ENCODE data around the gene ACOX1.
A peak's percentile ranks its signal among the peaks of the same experiment; 100 is the strongest.

The ACOX1 gene

DNA sequence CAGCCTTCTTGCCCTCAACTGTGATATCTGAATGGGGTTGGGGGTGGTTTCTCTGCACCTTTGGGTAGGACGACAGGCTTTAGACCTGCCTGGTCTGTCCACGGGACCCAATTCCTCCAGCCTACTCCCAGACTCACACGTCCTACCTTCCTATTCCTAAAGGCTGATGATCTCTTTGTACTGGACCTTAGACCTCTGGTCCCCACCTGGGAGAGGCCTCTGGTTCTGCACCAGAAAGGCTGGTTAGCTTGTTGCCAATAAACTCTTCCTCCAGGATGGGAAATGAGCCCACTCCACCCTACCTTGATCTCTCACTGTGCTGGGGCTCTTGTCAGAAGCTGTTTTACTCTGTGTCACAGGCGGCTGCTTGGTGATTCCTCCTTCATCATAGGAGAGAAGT lies 52.5 kb downstream of the ACOX1 start:
- Histone ChIP-seq H4K8ac (ENCODE audit: low read depth, low read length) (no peak overlapping the region), H2BK120ac (ENCODE audit: low read depth, low read length) (no peak overlapping the region), H2BK15ac (ENCODE audit: low read length) (no peak overlapping the region), H3K36me3 (replicated peaks in 1 of 2; ENCODE audit: control insufficient read depth in 2 of 2, insufficient read depth in 2 of 2, low read length in 2 of 2) (peaks cover 23 to 59% of the 10 kb centered on the region in 2 donors), H3K27me3 (ENCODE audit: control insufficient read depth in 3 of 3, insufficient read depth in 3 of 3, low read depth in 1 of 3, low read length in 3 of 3) (no peaks in the 10 kb centered on the region), H3K4ac (ENCODE audit: low read length) (no peak overlapping the region), H3K9me3 (replicated peaks in 1 of 2; ENCODE audit: control insufficient read depth in 2 of 2, insufficient read depth in 1 of 2, low read depth in 1 of 2, low read length in 2 of 2) (no peaks in the 10 kb centered on the region), H3K9ac (ENCODE audit: low read depth, low read length, poor library complexity) (no peak overlapping the region), H2AK5ac (ENCODE audit: low read depth, low read length) (no peak overlapping the region), H3K79me1 (ENCODE audit: low read depth, low read length) (no peaks in the 10 kb centered on the region), H3K14ac (ENCODE audit: low read length) (no peak overlapping the region), H3K23ac (ENCODE audit: low read depth, low read length, poor library complexity) (no peak overlapping the region), H3K4me3 (ENCODE audit: low read length in 2 of 2) (no peak overlapping the region), H3K27ac (replicated peaks; ENCODE audit: low read length) (no peak overlapping the region), H2BK5ac (ENCODE audit: low read length) (no peak overlapping the region), H3K18ac (ENCODE audit: low read length) (no peak overlapping the region), H2BK12ac (ENCODE audit: low read length) (no peak overlapping the region), H2AFZ (ENCODE audit: low read length) (no peak overlapping the region), H3K4me2 (ENCODE audit: insufficient read depth, low read length, poor library complexity, severe bottlenecking) (no peak overlapping the region), H3K4me1 (ENCODE audit: control insufficient read depth in 2 of 2, insufficient read depth in 1 of 2, low read depth in 1 of 2, low read length in 2 of 2) (no peaks in the 10 kb centered on the region), H4K91ac (ENCODE audit: low read depth, low read length, poor library complexity) (no peak overlapping the region)
- no CpG with 5 or more reads among the region's 4 CpGs for WGBS, 2 donors (ENCODE audit: extremely low coverage in 2 of 2, insufficient read length in 2 of 2, insufficient replicate concordance in 1 of 2)
- DNase-seq (ENCODE audit: low spot score), result no peak

DNA sequence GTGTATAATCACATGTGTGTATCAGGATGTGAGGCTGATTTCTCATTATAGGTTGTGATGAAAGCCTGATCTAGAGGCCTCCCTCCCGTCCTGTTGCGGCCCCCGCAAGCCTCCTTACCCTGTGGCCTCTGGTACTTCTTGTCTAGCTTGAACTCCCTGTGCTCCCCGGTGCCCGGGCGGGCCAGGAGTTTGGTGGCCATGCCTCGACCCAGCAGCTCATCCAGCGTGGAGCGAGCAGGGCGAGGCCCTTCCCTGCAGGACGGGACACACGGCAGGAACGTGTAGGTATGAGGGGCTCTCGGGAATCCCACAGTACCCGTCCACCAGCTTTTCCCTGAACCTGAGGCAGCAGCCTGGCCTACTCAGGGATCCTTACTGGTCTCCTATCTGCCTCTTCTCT lies 53.1 kb downstream of the ACOX1 start:
- Histone ChIP-seq H2BK5ac (ENCODE audit: low read length) (no peak overlapping the region), H3K9me3 (replicated peaks in 1 of 2; ENCODE audit: control insufficient read depth in 2 of 2, insufficient read depth in 1 of 2, low read depth in 1 of 2, low read length in 2 of 2) (no peaks in the 10 kb centered on the region), H3K79me1 (ENCODE audit: low read depth, low read length) (no peaks in the 10 kb centered on the region), H3K4me1 (ENCODE audit: control insufficient read depth in 2 of 2, insufficient read depth in 1 of 2, low read depth in 1 of 2, low read length in 2 of 2) (no peaks in the 10 kb centered on the region), H3K27ac (replicated peaks; ENCODE audit: low read length) (no peak overlapping the region), H2BK15ac (ENCODE audit: low read length) (no peak overlapping the region), H3K36me3 (replicated peaks in 1 of 2; ENCODE audit: control insufficient read depth in 2 of 2, insufficient read depth in 2 of 2, low read length in 2 of 2) (peaks cover 23 to 59% of the 10 kb centered on the region in 2 donors), H3K23ac (ENCODE audit: low read depth, low read length, poor library complexity) (peak overlapping the region; percentile 12), H3K4me2 (ENCODE audit: insufficient read depth, low read length, poor library complexity, severe bottlenecking) (no peak overlapping the region), H3K14ac (ENCODE audit: low read length) (no peak overlapping the region), H4K91ac (ENCODE audit: low read depth, low read length, poor library complexity) (no peak overlapping the region), H2BK120ac (ENCODE audit: low read depth, low read length) (no peak overlapping the region), H3K4me3 (ENCODE audit: low read length in 2 of 2) (no peak overlapping the region), H2BK12ac (ENCODE audit: low read length) (no peak overlapping the region), H3K9ac (ENCODE audit: low read depth, low read length, poor library complexity) (no peak overlapping the region), H3K4ac (ENCODE audit: low read length) (no peak overlapping the region), H2AK5ac (ENCODE audit: low read depth, low read length) (no peak overlapping the region), H2AFZ (ENCODE audit: low read length) (no peak overlapping the region), H3K18ac (ENCODE audit: low read length) (no peak overlapping the region), H3K27me3 (ENCODE audit: control insufficient read depth in 3 of 3, insufficient read depth in 3 of 3, low read depth in 1 of 3, low read length in 3 of 3) (no peaks in the 10 kb centered on the region), H4K8ac (ENCODE audit: low read depth, low read length) (no peak overlapping the region)
- no CpG with 5 or more reads among the region's 15 CpGs for WGBS, 2 donors (ENCODE audit: extremely low coverage in 2 of 2, insufficient read length in 2 of 2, insufficient replicate concordance in 1 of 2)
- DNase-seq (ENCODE audit: low spot score), result no peak

DNA sequence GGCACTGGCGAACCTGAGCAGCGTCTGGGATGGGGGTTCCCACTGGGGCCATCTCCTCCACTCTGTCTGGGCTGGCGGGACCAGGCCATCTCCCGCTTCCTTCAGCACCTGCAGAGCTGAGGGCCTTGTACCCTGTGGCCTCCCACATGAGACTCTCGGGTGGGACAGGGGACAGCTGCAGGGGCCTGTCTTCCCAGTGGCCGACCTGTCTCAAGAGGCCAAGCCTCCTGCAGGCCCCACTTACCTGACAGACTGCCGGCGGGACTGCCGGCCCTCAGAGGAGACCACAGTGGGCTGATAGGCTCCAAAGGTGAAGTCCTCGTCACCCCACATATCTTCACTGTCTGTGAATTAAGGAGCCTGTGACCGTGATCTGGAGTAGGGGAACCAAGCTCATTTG lies 53.9 kb downstream of the ACOX1 start:
- no peak overlapping the region for H3K4me2 ChIP-seq (ENCODE audit: insufficient read depth, low read length, poor library complexity, severe bottlenecking)
- no peaks in the 10 kb centered on the region for H3K79me1 ChIP-seq (ENCODE audit: low read depth, low read length)
- H2BK120ac ChIP-seq (ENCODE audit: low read depth, low read length), result no peak overlapping the region
- H2BK15ac ChIP-seq (ENCODE audit: low read length), result no peak overlapping the region
- H3K9me3 ChIP-seq (replicated peaks in 1 of 2; ENCODE audit: control insufficient read depth in 2 of 2, insufficient read depth in 1 of 2, low read depth in 1 of 2, low read length in 2 of 2), result no peaks in the 10 kb centered on the region
- H3K4ac ChIP-seq (ENCODE audit: low read length), result no peak overlapping the region
- H3K4me3 ChIP-seq (ENCODE audit: low read length in 2 of 2), result no peak overlapping the region
- no peak overlapping the region for H2AK5ac ChIP-seq (ENCODE audit: low read depth, low read length)
- no peak overlapping the region for H3K18ac ChIP-seq (ENCODE audit: low read length)
- H3K9ac ChIP-seq (ENCODE audit: low read depth, low read length, poor library complexity), result no peak overlapping the region
- H4K8ac ChIP-seq (ENCODE audit: low read depth, low read length), result no peak overlapping the region
- no peaks in the 10 kb centered on the region for H3K4me1 ChIP-seq (ENCODE audit: control insufficient read depth in 2 of 2, insufficient read depth in 1 of 2, low read depth in 1 of 2, low read length in 2 of 2)
- no peak overlapping the region for H2AFZ ChIP-seq (ENCODE audit: low read length)
- no peak overlapping the region for H2BK12ac ChIP-seq (ENCODE audit: low read length)
- WGBS, 2 donors (ENCODE audit: extremely low coverage in 2 of 2, insufficient read length in 2 of 2, insufficient replicate concordance in 1 of 2), result no CpG with 5 or more reads among the region's 11 CpGs
- no peak overlapping the region for H4K91ac ChIP-seq (ENCODE audit: low read depth, low read length, poor library complexity)
- no peak overlapping the region for H3K23ac ChIP-seq (ENCODE audit: low read depth, low read length, poor library complexity)
- no peaks in the 10 kb centered on the region for H3K27me3 ChIP-seq (ENCODE audit: control insufficient read depth in 3 of 3, insufficient read depth in 3 of 3, low read depth in 1 of 3, low read length in 3 of 3)
- H3K14ac ChIP-seq (ENCODE audit: low read length), result no peak overlapping the region
- no peak overlapping the region for H2BK5ac ChIP-seq (ENCODE audit: low read length)
- no peak overlapping the region for H3K27ac ChIP-seq (replicated peaks; ENCODE audit: low read length)
- no peak for DNase-seq (ENCODE audit: low spot score)
- H3K36me3 ChIP-seq (replicated peaks in 1 of 2; ENCODE audit: control insufficient read depth in 2 of 2, insufficient read depth in 2 of 2, low read length in 2 of 2), result peaks cover 23 to 58% of the 10 kb centered on the region in 2 donors

DNA sequence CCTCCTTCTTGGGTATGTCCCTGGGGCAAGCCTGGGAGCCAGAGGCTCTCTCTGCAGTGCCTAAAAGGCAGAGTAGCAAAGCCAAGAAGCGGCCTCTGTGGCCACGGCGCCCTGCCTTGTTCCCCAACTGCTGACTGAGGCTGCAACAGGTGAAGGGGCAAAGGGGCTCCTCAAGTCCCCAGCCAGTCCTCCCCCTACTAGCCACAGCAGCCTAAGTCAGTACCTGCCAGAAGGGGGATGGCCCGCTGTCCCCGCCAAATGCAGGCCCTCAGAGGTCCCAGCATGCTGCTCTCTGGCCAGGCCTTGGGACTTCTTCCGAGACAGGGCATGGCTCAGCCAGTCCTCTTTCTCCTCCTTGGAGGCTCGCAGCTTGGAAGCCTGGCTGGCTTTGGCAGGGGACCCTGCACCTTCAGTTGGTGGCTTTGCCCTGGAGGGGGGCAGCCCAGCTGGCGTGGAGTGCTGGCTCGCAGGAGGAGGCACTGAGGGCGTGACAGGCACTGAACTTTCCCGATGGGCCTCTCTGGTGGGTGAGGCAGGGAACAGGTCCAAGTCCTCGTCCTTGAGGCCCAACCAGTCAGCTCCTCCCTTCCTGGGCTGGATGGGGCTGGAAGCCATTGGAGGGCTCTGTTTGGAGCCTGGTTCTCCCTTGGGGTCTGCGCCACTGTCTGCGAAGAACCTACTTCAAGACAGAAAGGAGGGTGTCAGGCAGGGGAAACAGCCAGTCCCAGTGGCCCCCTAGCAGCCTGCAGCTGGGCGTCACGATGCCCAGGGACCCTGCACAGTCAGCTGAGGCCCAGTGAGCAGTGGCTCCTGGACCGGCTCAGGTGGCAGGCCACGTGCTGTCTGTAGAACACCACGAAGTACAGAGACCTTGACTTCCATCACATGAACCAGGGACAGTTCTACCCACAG lies 55.7 kb downstream of the ACOX1 start:
- no peak overlapping the region for H2BK12ac ChIP-seq (ENCODE audit: low read length)
- no peak overlapping the region for H4K8ac ChIP-seq (ENCODE audit: low read depth, low read length)
- H3K4me1 ChIP-seq (ENCODE audit: control insufficient read depth in 2 of 2, insufficient read depth in 1 of 2, low read depth in 1 of 2, low read length in 2 of 2), result no peaks in the 10 kb centered on the region
- DNase-seq (ENCODE audit: low spot score), result no peak
- no peak overlapping the region for H3K4me3 ChIP-seq (ENCODE audit: low read length in 2 of 2)
- H3K4ac ChIP-seq (ENCODE audit: low read length), result no peak overlapping the region
- peaks cover 23 to 67% of the 10 kb centered on the region in 2 donors for H3K36me3 ChIP-seq (replicated peaks in 1 of 2; ENCODE audit: control insufficient read depth in 2 of 2, insufficient read depth in 2 of 2, low read length in 2 of 2)
- H2BK120ac ChIP-seq (ENCODE audit: low read depth, low read length), result no peak overlapping the region
- H2BK5ac ChIP-seq (ENCODE audit: low read length), result no peak overlapping the region
- peak overlapping the region; percentile 86 for H3K23ac ChIP-seq (ENCODE audit: low read depth, low read length, poor library complexity)
- no peak overlapping the region for H3K4me2 ChIP-seq (ENCODE audit: insufficient read depth, low read length, poor library complexity, severe bottlenecking)
- WGBS, 2 donors (ENCODE audit: extremely low coverage in 2 of 2, insufficient read length in 2 of 2, insufficient replicate concordance in 1 of 2), result no CpG with 5 or more reads among the region's 19 CpGs
- no peak overlapping the region for H3K14ac ChIP-seq (ENCODE audit: low read length)
- no peaks in the 10 kb centered on the region for H3K27me3 ChIP-seq (ENCODE audit: control insufficient read depth in 3 of 3, insufficient read depth in 3 of 3, low read depth in 1 of 3, low read length in 3 of 3)
- no peaks in the 10 kb centered on the region for H3K79me1 ChIP-seq (ENCODE audit: low read depth, low read length)
- no peak overlapping the region for H3K18ac ChIP-seq (ENCODE audit: low read length)
- no peaks in the 10 kb centered on the region for H3K9me3 ChIP-seq (replicated peaks in 1 of 2; ENCODE audit: control insufficient read depth in 2 of 2, insufficient read depth in 1 of 2, low read depth in 1 of 2, low read length in 2 of 2)
- H2BK15ac ChIP-seq (ENCODE audit: low read length), result no peak overlapping the region
- H3K27ac ChIP-seq (replicated peaks; ENCODE audit: low read length), result no peak overlapping the region
- no peak overlapping the region for H2AFZ ChIP-seq (ENCODE audit: low read length)
- no peak overlapping the region for H4K91ac ChIP-seq (ENCODE audit: low read depth, low read length, poor library complexity)
- H2AK5ac ChIP-seq (ENCODE audit: low read depth, low read length), result no peak overlapping the region
- H3K9ac ChIP-seq (ENCODE audit: low read depth, low read length, poor library complexity), result no peak overlapping the region
